ENCODE measurements around the gene PTPRM.

Gene PTPRM

DNA sequence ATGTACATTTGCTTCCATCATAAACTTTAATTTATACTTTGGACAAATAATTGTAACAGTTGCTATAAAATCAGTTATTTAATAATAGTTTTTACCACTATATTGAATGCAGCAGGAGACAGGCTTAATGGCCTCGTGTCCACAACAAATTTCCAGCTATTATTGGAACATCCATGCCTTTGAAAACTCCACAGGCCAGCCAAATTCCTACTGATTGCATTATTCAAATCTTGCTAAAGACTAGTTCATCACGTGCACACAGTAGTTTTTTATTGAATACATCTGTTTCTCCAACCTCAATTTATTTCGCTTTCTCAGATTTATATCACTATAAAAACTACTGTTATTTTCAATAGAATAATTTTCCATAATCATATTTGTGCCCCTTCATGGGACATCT, 18.4 kb upstream of the PTPRM start:
- no peaks in the 10 kb centered on the region for H3K4me1 ChIP-seq
- no peak for DNase-seq (ENCODE audit: low spot score in 2 of 2)
- no peaks in the 10 kb centered on the region for H3K36me3 ChIP-seq (replicated peaks)
- H3K9me3 ChIP-seq, result no peaks in the 10 kb centered on the region
- in situ Hi-C loops (cut with MboI; ENCODE audit: low sequenced_read_pairs), result no loop called here
- H3K27me3 ChIP-seq (ENCODE audit: low read depth), result no peaks in the 10 kb centered on the region
- no peak overlapping the region for H3K4me3 ChIP-seq

- H3K27me3 ChIP-seq (ENCODE audit: low read depth), result no peaks in the 10 kb centered on the region
- H3K4me1 ChIP-seq, result no peaks in the 10 kb centered on the region
- H3K4me3 ChIP-seq, result no peak overlapping the region
- no peaks in the 10 kb centered on the region for H3K9me3 ChIP-seq
- in situ Hi-C loops (cut with MboI; ENCODE audit: low sequenced_read_pairs), result no loop called here
- H3K36me3 ChIP-seq (replicated peaks), result no peaks in the 10 kb centered on the region
- no peak for DNase-seq (ENCODE audit: low spot score in 2 of 2)
Observed at GRCh38 chr18:7557973-7558372, 9.1 kb upstream of the PTPRM start.

DNA sequence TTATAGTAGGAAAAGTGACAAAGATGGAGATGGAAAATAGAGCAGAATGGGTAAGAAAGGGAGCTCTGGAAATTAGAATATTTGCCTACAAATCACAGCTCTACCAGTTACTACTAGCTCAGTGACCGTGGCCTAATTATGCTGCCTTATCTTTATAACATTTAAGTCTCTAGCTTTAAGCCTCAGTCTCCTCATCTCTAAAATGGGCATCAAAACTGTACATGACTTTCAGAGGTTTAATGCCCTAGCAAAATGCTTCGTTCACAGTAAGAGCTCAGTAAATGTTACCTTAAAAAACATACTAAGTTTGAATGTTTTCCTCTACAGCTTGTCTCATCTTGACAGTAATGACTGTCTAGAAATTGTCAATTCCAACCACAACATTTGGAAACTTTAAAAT, 8.3 kb upstream of the PTPRM start:
- Histone ChIP-seq H3K36me3 (replicated peaks) (no peaks in the 10 kb centered on the region), H3K9me3 (no peaks in the 10 kb centered on the region), H3K4me1 (no peaks in the 10 kb centered on the region), H3K27me3 (ENCODE audit: low read depth) (no peaks in the 10 kb centered on the region), H3K4me3 (no peak overlapping the region)
- DNase-seq (ENCODE audit: low spot score in 2 of 2), result no peak
- in situ Hi-C loops (cut with MboI; ENCODE audit: low sequenced_read_pairs), result no loop called here

DNA sequence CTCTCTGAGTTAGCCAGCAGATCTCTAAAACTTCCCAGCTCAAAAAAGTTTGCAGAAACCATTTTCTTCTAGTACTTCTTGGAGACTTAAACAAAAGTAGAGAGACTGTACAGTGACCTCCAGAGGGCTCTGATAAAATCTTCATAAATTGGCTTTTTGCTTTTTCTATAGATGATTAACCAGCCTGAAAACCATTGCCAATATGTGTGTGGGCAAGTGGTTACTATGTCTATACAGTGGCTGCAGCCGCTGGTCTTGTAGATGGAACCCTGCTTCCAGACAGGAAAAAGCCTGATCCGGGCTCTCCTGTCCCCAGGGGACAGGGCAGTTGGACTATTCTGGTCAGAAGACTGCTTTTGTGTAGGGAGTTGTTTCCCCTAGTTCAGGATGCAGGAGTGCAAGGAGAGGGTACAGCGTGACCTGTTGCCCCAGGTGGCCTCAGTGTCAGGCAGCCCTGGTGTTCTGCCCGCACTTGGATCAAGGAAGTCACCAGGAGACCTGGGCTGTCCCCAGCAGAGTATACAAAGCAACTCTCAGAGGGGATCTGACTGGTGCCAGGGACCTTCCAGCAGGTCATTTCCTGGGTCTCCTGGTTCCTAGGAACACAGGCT, 7.3 kb upstream of the PTPRM start:
- in situ Hi-C loops (cut with MboI; ENCODE audit: low sequenced_read_pairs), result no loop called here
- no peaks in the 10 kb centered on the region for H3K9me3 ChIP-seq
- H3K36me3 ChIP-seq (replicated peaks), result no peaks in the 10 kb centered on the region
- no peak overlapping the region for H3K4me3 ChIP-seq
- H3K4me1 ChIP-seq, result no peaks in the 10 kb centered on the region
- H3K27me3 ChIP-seq (ENCODE audit: low read depth), result no peaks in the 10 kb centered on the region
- no peak for DNase-seq (ENCODE audit: low spot score in 2 of 2)

- no peaks in the 10 kb centered on the region for H3K4me1 ChIP-seq
- in situ Hi-C loops (cut with MboI; ENCODE audit: low sequenced_read_pairs), result no loop called here
- no peak overlapping the region for H3K4me3 ChIP-seq
- H3K27me3 ChIP-seq (ENCODE audit: low read depth), result no peaks in the 10 kb centered on the region
- no peak for DNase-seq (ENCODE audit: low spot score in 2 of 2)
- no peaks in the 10 kb centered on the region for H3K9me3 ChIP-seq
- H3K36me3 ChIP-seq (replicated peaks), result no peaks in the 10 kb centered on the region
Observed at GRCh38 chr18:7561909-7562460, 5.1 kb upstream of the PTPRM start.

GRCh38 chr18:7562491-7562890, 4.6 kb upstream of the PTPRM start:
- no peaks in the 10 kb centered on the region for H3K4me1 ChIP-seq
- H3K4me3 ChIP-seq, result no peak overlapping the region
- H3K36me3 ChIP-seq (replicated peaks), result no peaks in the 10 kb centered on the region
- no peaks in the 10 kb centered on the region for H3K9me3 ChIP-seq
- DNase-seq (ENCODE audit: low spot score in 2 of 2), result no peak
- peaks cover 1% of the 10 kb centered on the region; the same call in 1 of the 2 replicates for H3K27me3 ChIP-seq (ENCODE audit: low read depth)
- in situ Hi-C loops (cut with MboI; ENCODE audit: low sequenced_read_pairs), result no loop called here

DNA sequence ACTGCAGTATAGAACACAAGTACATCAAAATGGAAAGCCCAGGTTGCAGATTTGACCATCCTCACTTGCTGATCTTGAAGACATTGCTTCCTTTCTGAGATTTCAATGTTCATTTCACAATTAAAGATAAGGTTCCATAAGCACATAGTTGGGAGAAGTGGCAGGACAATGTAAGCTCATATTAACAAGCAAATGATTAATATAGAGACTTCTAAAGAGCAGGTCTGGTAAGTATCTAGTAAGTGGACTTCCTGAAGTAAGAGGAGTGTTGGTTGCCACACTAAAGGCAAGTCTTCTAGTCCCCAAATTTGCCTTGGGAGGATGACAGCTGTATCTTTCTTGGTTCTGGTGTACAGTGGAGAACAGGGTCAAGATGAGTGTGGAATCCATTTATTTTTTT, 1.4 kb upstream of the PTPRM start:
- Histone ChIP-seq H3K4me3 (no peak overlapping the region), H3K27me3 (ENCODE audit: low read depth) (peaks cover 10% of the 10 kb centered on the region), H3K36me3 (replicated peaks) (no peaks in the 10 kb centered on the region), H3K9me3 (no peaks in the 10 kb centered on the region), H3K4me1 (no peaks in the 10 kb centered on the region)
- in situ Hi-C loops (cut with MboI; ENCODE audit: low sequenced_read_pairs), result no loop called here
- DNase-seq (ENCODE audit: low spot score in 2 of 2), result no peak

- H3K4me3 ChIP-seq, result no peak overlapping the region
- no peaks in the 10 kb centered on the region for H3K4me1 ChIP-seq
- peaks cover 10% of the 10 kb centered on the region for H3K27me3 ChIP-seq (ENCODE audit: low read depth)
- in situ Hi-C loops (cut with MboI; ENCODE audit: low sequenced_read_pairs), result no loop called here
- no peaks in the 10 kb centered on the region for H3K9me3 ChIP-seq
- no peak for DNase-seq (ENCODE audit: low spot score in 2 of 2)
- no peaks in the 10 kb centered on the region for H3K36me3 ChIP-seq (replicated peaks)
Observed at GRCh38 chr18:7566244-7566566, 911 bp upstream of the PTPRM start.

- Histone ChIP-seq H3K4me3 (peak overlapping the region; percentile 3; the same call in 1 of the 2 replicates), H3K27me3 (ENCODE audit: low read depth) (peaks cover 10% of the 10 kb centered on the region), H3K36me3 (replicated peaks) (no peaks in the 10 kb centered on the region), H3K4me1 (no peaks in the 10 kb centered on the region), H3K9me3 (no peaks in the 10 kb centered on the region)
- in situ Hi-C loops (cut with MboI; ENCODE audit: low sequenced_read_pairs), result no loop called here
- DNase-seq (ENCODE audit: low spot score in 2 of 2), result peak in 1 of 2 experiments; percentile 10
Observed at GRCh38 chr18:7567474-7568425, 634 bp downstream of the PTPRM start.

GRCh38 chr18:7568426-7568825, 1.3 kb downstream of the PTPRM start:
- in situ Hi-C loops (cut with MboI; ENCODE audit: low sequenced_read_pairs), result no loop called here
- Histone ChIP-seq H3K9me3 (no peaks in the 10 kb centered on the region), H3K27me3 (ENCODE audit: low read depth) (peaks cover 10% of the 10 kb centered on the region), H3K4me3 (no peak overlapping the region), H3K4me1 (no peaks in the 10 kb centered on the region), H3K36me3 (replicated peaks) (no peaks in the 10 kb centered on the region)
- no peak for DNase-seq (ENCODE audit: low spot score in 2 of 2)

- in situ Hi-C loops (cut with MboI; ENCODE audit: low sequenced_read_pairs), result no loop called here
- no peak for DNase-seq (ENCODE audit: low spot score in 2 of 2)
- Histone ChIP-seq H3K36me3 (replicated peaks) (no peaks in the 10 kb centered on the region), H3K27me3 (ENCODE audit: low read depth) (peaks cover 10% of the 10 kb centered on the region), H3K9me3 (no peaks in the 10 kb centered on the region), H3K4me3 (no peak overlapping the region), H3K4me1 (no peaks in the 10 kb centered on the region)
Observed at GRCh38 chr18:7571626-7572025, 4.5 kb downstream of the PTPRM start.

DNA sequence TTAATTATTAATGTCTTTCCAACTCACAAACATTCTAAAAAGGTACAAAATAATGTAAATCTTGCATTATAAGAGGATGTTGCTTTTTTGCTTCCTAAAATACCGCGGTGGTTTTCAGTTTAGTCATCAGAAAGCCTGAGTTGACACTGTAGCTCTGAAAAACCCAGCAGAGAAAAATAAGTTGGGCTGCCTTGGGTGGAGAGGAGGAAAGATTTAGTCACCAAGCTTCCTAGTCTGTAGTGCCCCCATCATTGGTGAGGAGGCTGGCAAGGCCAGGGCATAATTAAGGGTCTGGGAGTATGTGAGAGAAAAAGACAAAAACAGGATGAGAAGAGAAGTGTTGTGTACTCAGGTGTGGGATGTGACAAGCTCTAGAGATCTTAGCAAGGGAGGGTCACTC, 5.7 kb downstream of the PTPRM start:
- no peak overlapping the region for H3K4me3 ChIP-seq
- no peaks in the 10 kb centered on the region for H3K9me3 ChIP-seq
- H3K27me3 ChIP-seq (ENCODE audit: low read depth), result peaks cover 7% of the 10 kb centered on the region; the same call in 1 of the 2 replicates
- no peaks in the 10 kb centered on the region for H3K4me1 ChIP-seq
- DNase-seq (ENCODE audit: low spot score in 2 of 2), result no peak
- H3K36me3 ChIP-seq (replicated peaks), result no peaks in the 10 kb centered on the region
- in situ Hi-C loops (cut with MboI; ENCODE audit: low sequenced_read_pairs), result no loop called here

DNA sequence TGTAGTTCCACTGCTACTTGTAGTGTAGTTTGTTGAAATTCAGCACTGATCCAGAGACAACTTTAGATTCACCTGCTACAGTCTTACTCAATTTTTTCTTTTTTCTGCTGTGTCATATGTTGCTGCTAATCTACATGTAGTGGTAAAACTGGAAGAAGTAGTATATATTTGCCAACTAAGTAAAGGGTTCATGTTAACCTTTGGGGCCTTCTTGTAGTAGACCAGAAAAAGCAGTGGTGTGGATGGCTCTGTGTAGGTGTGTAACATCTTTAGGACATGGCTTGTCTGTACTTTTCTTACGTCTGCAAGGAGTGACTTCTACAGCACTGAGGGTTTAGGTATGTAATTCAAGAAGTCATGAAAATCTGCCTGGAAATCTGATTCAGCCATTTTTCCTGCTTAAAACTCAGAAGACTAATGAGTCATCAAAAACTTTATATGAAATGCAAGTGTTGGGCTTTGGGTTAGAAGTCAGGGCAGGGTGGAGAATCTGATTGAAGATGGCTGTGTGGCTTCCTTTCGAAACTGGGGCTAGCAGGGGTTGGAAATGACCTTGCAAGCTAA, 8.4 kb downstream of the PTPRM start:
- Histone ChIP-seq H3K4me1 (no peaks in the 10 kb centered on the region), H3K27me3 (ENCODE audit: low read depth) (no peaks in the 10 kb centered on the region), H3K9me3 (no peaks in the 10 kb centered on the region), H3K36me3 (replicated peaks) (no peaks in the 10 kb centered on the region), H3K4me3 (no peak overlapping the region)
- in situ Hi-C loops (cut with MboI; ENCODE audit: low sequenced_read_pairs), result no loop called here
- no peak for DNase-seq (ENCODE audit: low spot score in 2 of 2)

DNA sequence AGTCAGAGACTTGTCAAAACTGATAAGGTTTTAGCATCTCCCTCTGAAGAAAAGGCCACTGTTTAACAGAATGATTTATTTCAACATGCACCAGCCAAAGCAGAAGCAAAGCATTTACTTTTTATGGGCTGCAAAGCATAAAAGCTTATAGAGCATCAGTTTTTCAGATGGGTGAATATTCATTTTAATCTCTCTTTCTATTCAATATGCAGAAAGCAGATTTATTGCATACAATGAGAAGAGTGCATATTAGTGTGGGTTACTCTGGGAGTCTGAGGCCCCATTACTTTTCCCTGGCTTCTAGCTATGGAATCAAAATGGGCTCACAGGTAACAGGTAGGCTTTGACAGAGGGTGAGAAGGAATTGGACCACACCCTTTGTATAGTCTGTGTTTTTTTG, 9.0 kb downstream of the PTPRM start:
- Histone ChIP-seq H3K4me3 (no peak overlapping the region), H3K27me3 (ENCODE audit: low read depth) (no peaks in the 10 kb centered on the region)
- in situ Hi-C loops (cut with MboI; ENCODE audit: low sequenced_read_pairs), result no loop called here

More for the DNA sequence above, 9.0 kb downstream of the PTPRM start:
- no peak for DNase-seq (ENCODE audit: low spot score in 2 of 2)
- H3K4me1 ChIP-seq, result no peaks in the 10 kb centered on the region
- H3K9me3 ChIP-seq, result no peaks in the 10 kb centered on the region
- no peaks in the 10 kb centered on the region for H3K36me3 ChIP-seq (replicated peaks)

All from HAP-1 (cell line).